Activated CD4-positive, alpha-beta T cell treated with anti-CD3 and anti-CD28 coated beads, Interleukin-2, Interleukin-6, amounts not matched to agents 100 ng/mL and 50 ng/mL, durations not matched to agents 16 hours and 8 hours (primary cell): Measurements from ENCODE around the gene TCF12.
"Not testable (repeated sequence)": the region's sequence is repeated elsewhere in the genome, so short reads cannot be mapped to it uniquely, and the experiment has no call there.

Source experiments
- DNase-seq: peaks from one replicate; pipeline ENCODE4 v3.0.0-alpha.2; 2020

The TCF12 gene

GRCh38 chr15:57147621-57148020 lies 229.2 kb downstream of the TCF12 start:
- DNase-seq: no peak

- DNase-seq: no peak
Measured at GRCh38 chr15:57148262-57148661, 229.8 kb downstream of the TCF12 start.

- DNase-seq: no peak
Measured at GRCh38 chr15:57149196-57149595, 230.8 kb downstream of the TCF12 start.

GRCh38 chr15:57150066-57150865 lies 231.8 kb downstream of the TCF12 start:
- DNase-seq: no peak

GRCh38 chr15:57150866-57151203 lies 232.4 kb downstream of the TCF12 start:
- not testable (repeated sequence) for DNase-seq

- DNase-seq: no peak
Measured at GRCh38 chr15:57152133-57152532, 233.7 kb downstream of the TCF12 start.

- DNase-seq: peak; percentile 78
Measured at GRCh38 chr15:57152666-57153539, 234.5 kb downstream of the TCF12 start.

- no peak for DNase-seq
Measured at GRCh38 chr15:57156210-57156884, 237.9 kb downstream of the TCF12 start.

- peak; percentile 10 for DNase-seq
Measured at GRCh38 chr15:57158589-57158988, 240.1 kb downstream of the TCF12 start.

- no peak for DNase-seq
Measured at GRCh38 chr15:57158997-57159668, 240.7 kb downstream of the TCF12 start.

GRCh38 chr15:57159767-57160166 lies 241.3 kb downstream of the TCF12 start:
- DNase-seq: no peak

GRCh38 chr15:57160823-57161560 lies 242.5 kb downstream of the TCF12 start:
- DNase-seq: no peak

GRCh38 chr15:57164251-57164650 lies 245.8 kb downstream of the TCF12 start:
- DNase-seq: not testable (repeated sequence)

- DNase-seq: peak; percentile 52
Measured at GRCh38 chr15:57165992-57166391, 247.5 kb downstream of the TCF12 start.

- no peak for DNase-seq
Measured at GRCh38 chr15:57167821-57168395, 249.5 kb downstream of the TCF12 start.

- no peak for DNase-seq
Measured at GRCh38 chr15:57169643-57170042, 251.2 kb downstream of the TCF12 start.

GRCh38 chr15:57171426-57171825 lies 253.0 kb downstream of the TCF12 start:
- no peak for DNase-seq

GRCh38 chr15:57172925-57173324 lies 254.5 kb downstream of the TCF12 start:
- no peak for DNase-seq

- no peak for DNase-seq
Measured at GRCh38 chr15:57183041-57183440, 264.6 kb downstream of the TCF12 start.

- no peak for DNase-seq
Measured at GRCh38 chr15:57183614-57184344, 265.3 kb downstream of the TCF12 start.

- no peak for DNase-seq
Measured at GRCh38 chr15:57184502-57184901, 266.1 kb downstream of the TCF12 start.
